ENCODE data around the gene CELF4.

CELF4 gene

GRCh38 chr18:37551249-37551648 lies 14.3 kb downstream of the CELF4 start:
- H3K27ac ChIP-seq (ENCODE audit: low read depth, low read length) = no peak overlapping the region
- H2AFZ ChIP-seq (ENCODE audit: low read depth, low read length, severe bottlenecking) = no peak overlapping the region
- no peaks in the 10 kb centered on the region for H3K79me2 ChIP-seq (ENCODE audit: insufficient read depth, low read length)
- no peaks in the 10 kb centered on the region for H3F3A ChIP-seq (ENCODE audit: insufficient read depth)
- no peak overlapping the region for H3K4me3 ChIP-seq (ENCODE audit: insufficient read depth, low read length, poor library complexity, severe bottlenecking)
- H3K9me3 ChIP-seq (ENCODE audit: insufficient read depth, low read length) = no peaks in the 10 kb centered on the region
- no peaks in the 10 kb centered on the region for H3K36me3 ChIP-seq (ENCODE audit: low read length)
- no peaks in the 10 kb centered on the region for H3K9me2 ChIP-seq (replicated peaks; ENCODE audit: insufficient read depth, low read length)
- no peaks in the 10 kb centered on the region for H3K27me3 ChIP-seq (ENCODE audit: low read length)
- TF ChIP-seq, protein P1, sequence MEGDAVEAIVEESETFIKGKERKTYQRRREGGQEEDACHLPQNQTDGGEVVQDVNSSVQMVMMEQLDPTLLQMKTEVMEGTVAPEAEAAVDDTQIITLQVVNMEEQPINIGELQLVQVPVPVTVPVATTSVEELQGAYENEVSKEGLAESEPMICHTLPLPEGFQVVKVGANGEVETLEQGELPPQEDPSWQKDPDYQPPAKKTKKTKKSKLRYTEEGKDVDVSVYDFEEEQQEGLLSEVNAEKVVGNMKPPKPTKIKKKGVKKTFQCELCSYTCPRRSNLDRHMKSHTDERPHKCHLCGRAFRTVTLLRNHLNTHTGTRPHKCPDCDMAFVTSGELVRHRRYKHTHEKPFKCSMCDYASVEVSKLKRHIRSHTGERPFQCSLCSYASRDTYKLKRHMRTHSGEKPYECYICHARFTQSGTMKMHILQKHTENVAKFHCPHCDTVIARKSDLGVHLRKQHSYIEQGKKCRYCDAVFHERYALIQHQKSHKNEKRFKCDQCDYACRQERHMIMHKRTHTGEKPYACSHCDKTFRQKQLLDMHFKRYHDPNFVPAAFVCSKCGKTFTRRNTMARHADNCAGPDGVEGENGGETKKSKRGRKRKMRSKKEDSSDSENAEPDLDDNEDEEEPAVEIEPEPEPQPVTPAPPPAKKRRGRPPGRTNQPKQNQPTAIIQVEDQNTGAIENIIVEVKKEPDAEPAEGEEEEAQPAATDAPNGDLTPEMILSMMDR (IDR thresholded peaks at IDR 0.05; ENCODE audit: insufficient read depth, low read length, poor library complexity, severe bottlenecking) = no peak
- no peak for TF ChIP-seq EZH2phosphoT487 (conservative IDR thresholded peaks at IDR 0.05; ENCODE audit: low read length)
- H4K20me1 ChIP-seq (ENCODE audit: low read depth, low read length) = no peaks in the 10 kb centered on the region
- no peak overlapping the region for H3K4me2 ChIP-seq (ENCODE audit: low read depth, low read length, poor library complexity, severe bottlenecking)
- H3K9ac ChIP-seq (ENCODE audit: low read length) = no peak overlapping the region

GRCh38 chr18:37550118-37550875 lies 15.3 kb downstream of the CELF4 start:
- H3K36me3 ChIP-seq (ENCODE audit: low read length) = no peaks in the 10 kb centered on the region
- H3K9ac ChIP-seq (ENCODE audit: low read length) = no peak overlapping the region
- H3K27ac ChIP-seq (ENCODE audit: low read depth, low read length) = no peak overlapping the region
- H3K27me3 ChIP-seq (ENCODE audit: low read length) = no peaks in the 10 kb centered on the region
- H3K9me2 ChIP-seq (replicated peaks; ENCODE audit: insufficient read depth, low read length) = no peaks in the 10 kb centered on the region
- no peak overlapping the region for H3K4me2 ChIP-seq (ENCODE audit: low read depth, low read length, poor library complexity, severe bottlenecking)
- no peak overlapping the region for H2AFZ ChIP-seq (ENCODE audit: low read depth, low read length, severe bottlenecking)
- H3F3A ChIP-seq (ENCODE audit: insufficient read depth) = no peaks in the 10 kb centered on the region
- TF ChIP-seq, protein P1 (IDR thresholded peaks at IDR 0.05; ENCODE audit: insufficient read depth, low read length, poor library complexity, severe bottlenecking) = no peak
- H4K20me1 ChIP-seq (ENCODE audit: low read depth, low read length) = no peaks in the 10 kb centered on the region
- H3K4me3 ChIP-seq (ENCODE audit: insufficient read depth, low read length, poor library complexity, severe bottlenecking) = no peak overlapping the region
- H3K79me2 ChIP-seq (ENCODE audit: insufficient read depth, low read length) = no peaks in the 10 kb centered on the region
- no peaks in the 10 kb centered on the region for H3K9me3 ChIP-seq (ENCODE audit: insufficient read depth, low read length)

DNA sequence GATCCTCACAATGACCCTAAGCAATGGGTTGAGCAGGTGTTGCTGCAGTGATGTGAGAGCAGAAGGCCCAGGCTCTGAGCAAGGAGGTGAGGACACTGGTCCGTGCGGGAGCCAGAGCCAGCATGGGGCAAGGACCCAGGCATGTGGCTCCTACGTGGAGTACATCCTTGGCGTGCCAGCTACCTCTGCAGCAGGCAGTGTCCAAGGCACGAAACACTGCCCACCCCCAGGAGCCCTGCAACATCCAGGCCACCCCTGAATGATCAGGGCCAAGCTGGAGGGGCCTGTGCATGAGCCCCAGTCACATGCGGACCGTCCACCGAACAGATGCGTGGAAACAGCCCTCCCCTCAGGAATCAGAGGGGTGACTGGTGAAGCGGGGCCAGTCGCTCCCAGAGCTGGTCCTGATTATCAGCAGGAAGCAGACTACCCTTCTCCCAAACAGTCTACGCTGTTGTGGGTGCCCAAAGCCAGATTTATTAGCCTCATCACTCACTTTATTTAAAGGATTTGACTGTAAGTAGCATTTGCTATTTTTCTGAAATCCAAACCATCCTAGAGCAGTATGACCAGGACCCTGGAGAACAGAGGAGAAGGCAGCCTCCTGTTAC lies 16.8 kb downstream of the CELF4 start:
- Histone ChIP-seq H2AFZ (ENCODE audit: low read depth, low read length, severe bottlenecking) (no peak overlapping the region), H3K27me3 (ENCODE audit: low read length) (no peaks in the 10 kb centered on the region), H3K36me3 (ENCODE audit: low read length) (no peaks in the 10 kb centered on the region), H3K9ac (ENCODE audit: low read length) (no peak overlapping the region), H3F3A (ENCODE audit: insufficient read depth) (no peaks in the 10 kb centered on the region), H4K20me1 (ENCODE audit: low read depth, low read length) (no peaks in the 10 kb centered on the region), H3K9me2 (replicated peaks; ENCODE audit: insufficient read depth, low read length) (no peaks in the 10 kb centered on the region), H3K27ac (ENCODE audit: low read depth, low read length) (no peak overlapping the region), H3K9me3 (ENCODE audit: insufficient read depth, low read length) (no peaks in the 10 kb centered on the region), H3K4me2 (ENCODE audit: low read depth, low read length, poor library complexity, severe bottlenecking) (no peak overlapping the region), H3K4me3 (ENCODE audit: insufficient read depth, low read length, poor library complexity, severe bottlenecking) (no peak overlapping the region), H3K79me2 (ENCODE audit: insufficient read depth, low read length) (no peaks in the 10 kb centered on the region)
- TF ChIP-seq EZH2phosphoT487 (conservative IDR thresholded peaks at IDR 0.05; ENCODE audit: low read length) = no peak
- TF ChIP-seq, protein P1 (IDR thresholded peaks at IDR 0.05; ENCODE audit: insufficient read depth, low read length, poor library complexity, severe bottlenecking) = no peak
